HepG2 (cell line): ENCODE results near the gene CTNNA3.

Experiments
- CREB1 ChIP-seq, 2 experiments: fragments of 450-650 bp in 1 of 2; IDR thresholded peaks; 2 replicates each; pipeline ENCODE4 v1.6.1; 2016 to 2017; ENCODE audit warnings: control low read depth in 1 of 2, mild to moderate bottlenecking in 1 of 2, missing compliant biosample characterization in 1 of 2, missing genetic modification characterization in 1 of 2
- CTCF ChIP-seq: sonication (generic); formaldehyde crosslinking; IDR thresholded peaks from 2 replicates; pipeline ENCODE4 v1.5.0; 2020; ENCODE audit warnings: mild to moderate bottlenecking, missing genetic modification reagents, moderate library complexity
- EP300 ChIP-seq, 3 experiments: sonication (generic) in 1 of 3; formaldehyde crosslinking in 1 of 3; IDR thresholded peaks; 2 replicates each; pipeline versions ENCODE4 v1.5.1 to v1.6.1; 2011 to 2020; ENCODE audit warnings: low read depth in 2 of 3, low read length in 2 of 3, borderline replicate concordance in 1 of 3, improper control_type of control experiment in 1 of 3, mild to moderate bottlenecking in 1 of 3, missing genetic modification reagents in 1 of 3, moderate library complexity in 1 of 3
- GPN1 ChIP-seq: sonication (generic); formaldehyde crosslinking; IDR thresholded peaks from 2 replicates; pipeline ENCODE4 v1.5.1; 2020; ENCODE audit warnings: missing genetic modification reagents, borderline replicate concordance
- KDM4B ChIP-seq: sonication (generic); formaldehyde crosslinking; IDR thresholded peaks from 2 replicates; pipeline ENCODE4 v1.4.0; 2020; ENCODE audit warnings: missing genetic modification reagents
- NFE2L1 ChIP-seq: sonication (generic); formaldehyde crosslinking; IDR thresholded peaks from 2 replicates; pipeline ENCODE4 v1.4.0; 2020; ENCODE audit warnings: missing genetic modification reagents, mild to moderate bottlenecking, borderline replicate concordance
- POLR2AphosphoS5 ChIP-seq: IDR thresholded peaks from 2 replicates; pipeline ENCODE4 v1.6.1; 2012; ENCODE audit warnings: low read depth, low read length
- ZNF83 ChIP-seq: sonication (generic); formaldehyde crosslinking; IDR thresholded peaks from 2 replicates; pipeline ENCODE4 v1.4.0; 2020; ENCODE audit warnings: missing genetic modification reagents, mild to moderate bottlenecking, borderline replicate concordance

DNA sequence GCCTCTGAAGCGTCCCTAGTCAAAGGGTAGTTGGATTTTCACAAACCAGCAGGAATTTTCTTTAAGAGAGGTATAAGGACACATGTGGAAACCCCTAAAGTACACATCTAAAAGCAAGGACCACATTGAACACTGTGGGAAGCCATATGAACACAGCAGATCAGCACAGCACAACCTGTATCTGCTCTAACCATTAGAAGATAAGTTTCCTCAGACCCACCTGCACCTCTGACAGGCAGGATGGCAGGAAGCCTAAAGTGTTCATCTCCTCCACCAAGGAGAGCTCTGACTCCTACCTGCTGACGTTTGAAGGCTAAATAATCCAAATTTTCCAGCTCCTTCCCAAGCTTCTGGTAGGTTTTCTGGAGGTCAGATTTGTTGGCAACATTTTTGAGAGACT is 174.4 kb downstream of the CTNNA3 start:
- TF ChIP-seq KDM4B = no peak
- no peak for TF ChIP-seq CREB1 (IDR thresholded peaks at IDR 0.05)
- TF ChIP-seq CREB1 (CRISPR knock-in tag; IDR thresholded peaks at IDR 0.05) = no peak
- no peak for TF ChIP-seq EP300 (IDR thresholded peaks at IDR 0.05; ENCODE audit: low read depth in 2 of 2, low read length in 2 of 2)
- no peak for TF ChIP-seq EP300 (CRISPR knock-in tag; IDR thresholded peaks at IDR 0.05; ENCODE audit: borderline replicate concordance)
- TF ChIP-seq GPN1 = no peak
- no peak for TF ChIP-seq ZNF83 (CRISPR knock-in tag)
- TF ChIP-seq NFE2L1 (CRISPR knock-in tag) = no peak
- no peak for TF ChIP-seq CTCF (CRISPR knock-in tag)
- TF ChIP-seq POLR2AphosphoS5 = no peak
